ENCODE data around the gene PCDHGB3. TPM values are rescaled to one million over a fixed set of nuclear protein-coding genes. Genes with fewer than 3 reads are reported as not detected.

The PCDHGB3 gene
- total RNA-seq, 2 experiments from 2014 or later = 0.09 to 0.41 TPM

DNA sequence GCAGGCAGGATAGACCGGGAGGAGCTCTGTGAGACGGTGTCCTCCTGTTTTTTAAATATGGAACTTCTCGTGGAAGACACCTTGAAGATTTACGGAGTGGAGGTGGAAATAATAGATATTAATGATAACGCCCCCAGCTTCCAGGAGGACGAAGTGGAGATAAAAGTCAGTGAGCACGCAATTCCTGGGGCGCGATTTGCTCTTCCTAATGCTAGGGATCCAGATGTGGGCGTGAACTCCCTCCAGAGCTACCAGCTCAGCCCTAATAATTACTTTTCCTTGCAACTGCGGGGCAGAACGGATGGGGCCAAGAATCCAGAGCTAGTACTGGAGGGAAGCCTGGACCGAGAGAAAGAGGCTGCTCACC lies 51.4 kb downstream of the PCDHGB3 start:
- CTCF ChIA-PET = interaction anchor here (0.6 to 2.4 kb wide), 20 partner anchors 8 to 222 kb away, joined by 3 to 23 read pairs (median 4); partner anchors contain the start of genes PCDHB11, PCDHGA10, PCDHGA12 and PCDHGA5
- DNase-seq = no peak
- Mint-ChIP-seq H3K36me3 (peaks cover 7% of the 10 kb centered on the region), H3K9me3 (ENCODE audit: low read depth) (peaks cover 8% of the 10 kb centered on the region), H3K4me1 (peaks cover 9% of the 10 kb centered on the region), H3K27ac (peak overlapping the region; percentile 54), H3K27me3 (peaks cover 73% of the 10 kb centered on the region), H3K4me3 (peak overlapping the region; percentile 65)
- no peak for ATAC-seq

Other genes starting within 250 kb of the PCDHGB3 start
- gene PCDHB4, start 248.4 kb upstream of the PCDHGB3 start, total RNA-seq = not detected
- not detected for gene PCDHB5, start 235.0 kb upstream of the PCDHGB3 start, total RNA-seq
- not detected for gene PCDHB6, start 220.2 kb upstream of the PCDHGB3 start, total RNA-seq
- gene PCDHB7, start 197.6 kb upstream of the PCDHGB3 start, total RNA-seq = not detected
- not detected for gene PCDHB8, start 192.5 kb upstream of the PCDHGB3 start, total RNA-seq
- not detected for gene PCDHB16, start 187.9 kb upstream of the PCDHGB3 start, total RNA-seq
- gene PCDHB9, start 183.1 kb upstream of the PCDHGB3 start, total RNA-seq = not detected
- not detected for gene PCDHB10, start 177.9 kb upstream of the PCDHGB3 start, total RNA-seq
- not detected for gene PCDHB11, start 170.6 kb upstream of the PCDHGB3 start, total RNA-seq
- gene PCDHB12, start 161.5 kb upstream of the PCDHGB3 start, total RNA-seq = not detected
- gene PCDHB13, start 156.3 kb upstream of the PCDHGB3 start, total RNA-seq = not detected
- not detected for gene PCDHB14, start 146.9 kb upstream of the PCDHGB3 start, total RNA-seq
- not detected for gene PCDHB15, start 124.8 kb upstream of the PCDHGB3 start, total RNA-seq
- gene SLC25A2, start 66.2 kb upstream of the PCDHGB3 start, total RNA-seq = 1 to 10 TPM in 1 of 2 experiments, under 1 TPM in 1; 0.56 to 1.1 TPM
- 10 to 100 TPM; 57.3 to 64.6 TPM for gene TAF7, start 49.5 kb upstream of the PCDHGB3 start, total RNA-seq
- gene PCDHGA1, start 39.7 kb upstream of the PCDHGB3 start, total RNA-seq = not detected
- not detected for gene PCDHGA2, start 31.5 kb upstream of the PCDHGB3 start, total RNA-seq
- gene PCDHGA3, start 26.4 kb upstream of the PCDHGB3 start, total RNA-seq = under 1 TPM in 1 of 2 experiments, not detected in 1; 0.15 TPM
- not detected for gene PCDHGB1, start 20.1 kb upstream of the PCDHGB3 start, total RNA-seq
- under 1 TPM in 1 of 2 experiments, not detected in 1; 0.20 TPM for gene PCDHGA4, start 15.2 kb upstream of the PCDHGB3 start, total RNA-seq
- gene PCDHGB2, start 10.2 kb upstream of the PCDHGB3 start, total RNA-seq = under 1 TPM; 0.12 to 0.67 TPM
- under 1 TPM; 0.09 to 0.12 TPM for gene PCDHGA5, start 6.1 kb upstream of the PCDHGB3 start, total RNA-seq
- under 1 TPM; 0.16 to 0.20 TPM for gene PCDHGA6, start 3.6 kb downstream of the PCDHGB3 start, total RNA-seq
- gene PCDHGA7, start 12.5 kb downstream of the PCDHGB3 start, total RNA-seq = under 1 TPM in 1 of 2 experiments, not detected in 1; 0.07 TPM
- gene PCDHGB4, start 17.5 kb downstream of the PCDHGB3 start, total RNA-seq = under 1 TPM; 0.07 to 0.09 TPM
- not detected for gene PCDHGA8, start 22.4 kb downstream of the PCDHGB3 start, total RNA-seq
- not detected for gene PCDHGB5, start 27.7 kb downstream of the PCDHGB3 start, total RNA-seq
- not detected for gene PCDHGA9, start 32.5 kb downstream of the PCDHGB3 start, total RNA-seq
- gene PCDHGB6, start 37.8 kb downstream of the PCDHGB3 start, total RNA-seq = not detected
- not detected for gene PCDHGA10, start 42.7 kb downstream of the PCDHGB3 start, total RNA-seq
- gene PCDHGB7, start 47.4 kb downstream of the PCDHGB3 start, total RNA-seq = not detected
- gene PCDHGA11, start 50.8 kb downstream of the PCDHGB3 start, total RNA-seq = not detected
- gene PCDHGA12, start 60.3 kb downstream of the PCDHGB3 start, total RNA-seq = under 1 TPM in 1 of 2 experiments, not detected in 1; 0.07 TPM
- gene PCDHGC3, start 105.7 kb downstream of the PCDHGB3 start, total RNA-seq = not detected
- not detected for gene PCDHGC4, start 114.8 kb downstream of the PCDHGB3 start, total RNA-seq
- not detected for gene PCDHGC5, start 118.8 kb downstream of the PCDHGB3 start, total RNA-seq
- 100 to 1,000 TPM; 284 to 295 TPM for gene DIAPH1, start 248.8 kb downstream of the PCDHGB3 start, total RNA-seq

Data from activated CD8-positive, alpha-beta memory T cell treated with anti-CD3 and anti-CD28 coated beads, Interleukin-2, amount 10 ng/mL, durations not matched to agents 7 days and 5 days (primary cell).